ENCODE data around the gene FAM186B.

The FAM186B gene

DNA sequence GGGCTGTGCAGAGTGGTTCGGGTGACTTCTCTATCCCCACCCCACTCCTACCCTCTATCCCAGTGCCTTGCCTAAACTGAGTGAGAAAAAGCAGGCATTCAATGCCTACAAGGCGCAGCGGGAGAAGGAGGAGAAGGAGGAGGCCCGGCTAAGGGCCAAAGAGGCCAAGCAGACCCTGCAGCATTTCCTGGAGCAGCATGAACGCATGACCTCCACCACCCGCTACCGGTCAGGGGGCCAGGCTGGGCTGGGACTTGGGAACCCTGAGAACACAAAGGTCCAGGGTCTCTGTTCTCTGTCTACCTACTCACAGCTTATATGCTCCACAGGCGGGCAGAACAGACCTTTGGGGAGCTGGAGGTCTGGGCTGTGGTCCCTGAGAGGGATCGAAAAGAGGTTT, 29.6 kb upstream of the FAM186B start:
- H4K20me1 ChIP-seq (ENCODE audit: insufficient read depth, low read length), result no peaks in the 10 kb centered on the region
- H3K79me2 ChIP-seq (ENCODE audit: insufficient read depth, low read length), result no peaks in the 10 kb centered on the region
- no peak overlapping the region for H3K4me3 ChIP-seq (ENCODE audit: low read depth, low read length, poor library complexity, severe bottlenecking)
- H3K4me2 ChIP-seq (ENCODE audit: low read length), result no peak overlapping the region
- H3K4me1 ChIP-seq (ENCODE audit: insufficient read depth, low read length, severe bottlenecking), result peaks cover 7% of the 10 kb centered on the region
- H3F3A ChIP-seq (ENCODE audit: insufficient read depth, low read length), result no peaks in the 10 kb centered on the region
- H3K36me3 ChIP-seq (ENCODE audit: insufficient read depth, low read length), result no peaks in the 10 kb centered on the region
- 0 out of 2 replicates have a peak, but pooled peaks cover 7% of the 10 kb centered on the region for H3K27me3 ChIP-seq (ENCODE audit: insufficient read depth, low read length)
- H3K9me2 ChIP-seq (ENCODE audit: low read depth, low read length), result no peaks in the 10 kb centered on the region
- no peak overlapping the region for H2AFZ ChIP-seq (ENCODE audit: low read length)
- TF ChIP-seq, protein P1, sequence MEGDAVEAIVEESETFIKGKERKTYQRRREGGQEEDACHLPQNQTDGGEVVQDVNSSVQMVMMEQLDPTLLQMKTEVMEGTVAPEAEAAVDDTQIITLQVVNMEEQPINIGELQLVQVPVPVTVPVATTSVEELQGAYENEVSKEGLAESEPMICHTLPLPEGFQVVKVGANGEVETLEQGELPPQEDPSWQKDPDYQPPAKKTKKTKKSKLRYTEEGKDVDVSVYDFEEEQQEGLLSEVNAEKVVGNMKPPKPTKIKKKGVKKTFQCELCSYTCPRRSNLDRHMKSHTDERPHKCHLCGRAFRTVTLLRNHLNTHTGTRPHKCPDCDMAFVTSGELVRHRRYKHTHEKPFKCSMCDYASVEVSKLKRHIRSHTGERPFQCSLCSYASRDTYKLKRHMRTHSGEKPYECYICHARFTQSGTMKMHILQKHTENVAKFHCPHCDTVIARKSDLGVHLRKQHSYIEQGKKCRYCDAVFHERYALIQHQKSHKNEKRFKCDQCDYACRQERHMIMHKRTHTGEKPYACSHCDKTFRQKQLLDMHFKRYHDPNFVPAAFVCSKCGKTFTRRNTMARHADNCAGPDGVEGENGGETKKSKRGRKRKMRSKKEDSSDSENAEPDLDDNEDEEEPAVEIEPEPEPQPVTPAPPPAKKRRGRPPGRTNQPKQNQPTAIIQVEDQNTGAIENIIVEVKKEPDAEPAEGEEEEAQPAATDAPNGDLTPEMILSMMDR (IDR thresholded peaks at IDR 0.05; ENCODE audit: low read length), result no peak
- no peak for TF ChIP-seq EZH2 (IDR thresholded peaks at IDR 0.05; ENCODE audit: borderline replicate concordance, low read length)
- no peaks in the 10 kb centered on the region for H3K9me3 ChIP-seq (ENCODE audit: low read length)
- H3K9ac ChIP-seq (ENCODE audit: low read length), result no peak overlapping the region
- H3K27ac ChIP-seq (ENCODE audit: low read depth, low read length, poor library complexity, severe bottlenecking), result no peak overlapping the region

DNA sequence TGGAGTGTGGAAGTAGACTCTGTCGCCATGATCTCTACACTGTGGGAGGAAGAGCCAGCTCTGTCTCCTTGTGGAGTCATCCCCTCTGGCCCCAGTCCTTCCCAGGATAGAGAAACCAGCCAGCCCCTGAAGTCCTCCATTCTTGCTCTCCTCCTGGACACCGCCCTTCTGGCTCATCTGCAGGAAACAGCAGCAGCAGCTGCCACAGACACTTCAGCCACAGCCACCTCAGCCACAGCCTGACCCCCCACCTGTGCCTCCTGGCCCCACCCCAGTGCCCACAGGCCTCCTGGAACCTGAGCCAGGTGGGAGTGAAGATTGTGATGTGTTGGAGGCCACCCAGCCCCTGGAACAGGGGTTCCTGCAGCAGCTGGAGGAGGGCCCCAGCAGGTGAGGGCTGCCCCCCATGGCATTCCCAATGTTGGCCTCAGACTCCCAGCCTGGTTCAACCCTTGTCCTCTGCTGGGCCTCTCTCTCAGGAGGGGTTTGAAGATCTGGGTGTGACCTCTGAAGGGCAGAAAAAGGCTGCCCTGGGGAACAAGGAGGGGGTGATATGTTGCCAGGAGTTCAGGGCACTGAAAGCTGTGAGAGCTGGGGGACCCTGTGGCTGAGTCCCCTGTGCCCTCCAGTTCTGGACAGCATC, 28.4 kb upstream of the FAM186B start:
- H3K4me1 ChIP-seq (ENCODE audit: insufficient read depth, low read length, severe bottlenecking), result peaks cover 7% of the 10 kb centered on the region
- no peaks in the 10 kb centered on the region for H3K79me2 ChIP-seq (ENCODE audit: insufficient read depth, low read length)
- no peaks in the 10 kb centered on the region for H4K20me1 ChIP-seq (ENCODE audit: insufficient read depth, low read length)
- H3K4me2 ChIP-seq (ENCODE audit: low read length), result no peak overlapping the region
- H3K27me3 ChIP-seq (ENCODE audit: insufficient read depth, low read length), result peaks cover 11% of the 10 kb centered on the region; the same call in 1 of the 2 replicates
- no peak overlapping the region for H3K4me3 ChIP-seq (ENCODE audit: low read depth, low read length, poor library complexity, severe bottlenecking)
- no peak for TF ChIP-seq EZH2 (IDR thresholded peaks at IDR 0.05; ENCODE audit: borderline replicate concordance, low read length)
- TF ChIP-seq, protein P1 (IDR thresholded peaks at IDR 0.05; ENCODE audit: low read length), result no peak
- H2AFZ ChIP-seq (ENCODE audit: low read length), result no peak overlapping the region
- H3K9me3 ChIP-seq (ENCODE audit: low read length), result no peaks in the 10 kb centered on the region
- H3K27ac ChIP-seq (ENCODE audit: low read depth, low read length, poor library complexity, severe bottlenecking), result no peak overlapping the region
- H3K9me2 ChIP-seq (ENCODE audit: low read depth, low read length), result no peaks in the 10 kb centered on the region
- H3K9ac ChIP-seq (ENCODE audit: low read length), result no peak overlapping the region
- H3K36me3 ChIP-seq (ENCODE audit: insufficient read depth, low read length), result no peaks in the 10 kb centered on the region
- H3F3A ChIP-seq (ENCODE audit: insufficient read depth, low read length), result no peaks in the 10 kb centered on the region

DNA sequence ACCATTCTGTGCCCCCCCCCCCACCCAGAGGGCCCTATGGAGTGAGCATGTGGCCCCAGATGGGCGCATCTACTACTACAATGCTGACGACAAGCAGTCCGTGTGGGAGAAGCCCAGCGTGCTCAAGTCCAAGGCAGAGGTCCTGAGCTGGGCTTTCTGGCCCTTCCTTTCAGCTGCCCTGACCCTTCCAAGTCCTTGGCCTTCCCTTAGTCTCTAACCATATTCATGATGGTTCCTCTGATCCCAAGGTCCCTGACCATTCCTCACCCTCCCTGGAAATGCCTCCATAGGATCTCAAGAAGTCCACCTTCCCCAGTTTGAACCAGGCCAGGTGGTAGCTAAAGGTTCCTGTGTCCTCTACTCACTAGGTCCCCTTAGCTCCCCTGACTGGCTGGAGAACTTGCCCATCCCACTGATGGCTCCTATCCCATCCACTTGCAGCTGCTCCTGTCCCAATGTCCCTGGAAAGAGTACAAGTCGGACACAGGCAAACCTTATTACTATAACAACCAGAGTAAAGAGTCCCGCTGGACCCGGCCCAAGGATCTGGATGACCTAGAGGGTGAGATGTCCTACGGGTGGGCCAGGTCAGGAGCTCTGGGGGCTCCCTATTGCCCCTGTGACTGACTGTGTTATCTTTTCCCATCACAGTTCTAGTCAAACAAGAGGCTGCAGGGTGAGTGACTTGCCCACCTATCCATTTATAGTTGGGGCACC, 27.7 kb upstream of the FAM186B start:
- no peaks in the 10 kb centered on the region for H3K9me2 ChIP-seq (ENCODE audit: low read depth, low read length)
- no peaks in the 10 kb centered on the region for H4K20me1 ChIP-seq (ENCODE audit: insufficient read depth, low read length)
- no peak overlapping the region for H3K27ac ChIP-seq (ENCODE audit: low read depth, low read length, poor library complexity, severe bottlenecking)
- H3K36me3 ChIP-seq (ENCODE audit: insufficient read depth, low read length), result no peaks in the 10 kb centered on the region
- H3F3A ChIP-seq (ENCODE audit: insufficient read depth, low read length), result no peaks in the 10 kb centered on the region
- TF ChIP-seq EZH2 (IDR thresholded peaks at IDR 0.05; ENCODE audit: borderline replicate concordance, low read length), result no peak
- H3K79me2 ChIP-seq (ENCODE audit: insufficient read depth, low read length), result no peaks in the 10 kb centered on the region
- no peak overlapping the region for H3K9ac ChIP-seq (ENCODE audit: low read length)
- no peak overlapping the region for H3K4me2 ChIP-seq (ENCODE audit: low read length)
- no peak overlapping the region for H3K4me3 ChIP-seq (ENCODE audit: low read depth, low read length, poor library complexity, severe bottlenecking)
- H3K9me3 ChIP-seq (ENCODE audit: low read length), result no peaks in the 10 kb centered on the region
- peaks cover 7% of the 10 kb centered on the region for H3K4me1 ChIP-seq (ENCODE audit: insufficient read depth, low read length, severe bottlenecking)
- peaks cover 11% of the 10 kb centered on the region; the same call in 1 of the 2 replicates for H3K27me3 ChIP-seq (ENCODE audit: insufficient read depth, low read length)
- no peak overlapping the region for H2AFZ ChIP-seq (ENCODE audit: low read length)
